T-helper 9 cell (primary cell): ENCODE results near the gene ITLN2.
"Not testable (repeated sequence)": the region's sequence is repeated elsewhere in the genome, so short reads cannot be mapped to it uniquely, and the experiment has no call there.

Experiments used
- DNase-seq: peaks from one replicate; pipeline ENCODE4 v3.0.0-alpha.2; 2020

ITLN2 gene

GRCh38 chr1:160904783-160905616 is 49.6 kb downstream of the ITLN2 start:
- no peak for DNase-seq

DNA sequence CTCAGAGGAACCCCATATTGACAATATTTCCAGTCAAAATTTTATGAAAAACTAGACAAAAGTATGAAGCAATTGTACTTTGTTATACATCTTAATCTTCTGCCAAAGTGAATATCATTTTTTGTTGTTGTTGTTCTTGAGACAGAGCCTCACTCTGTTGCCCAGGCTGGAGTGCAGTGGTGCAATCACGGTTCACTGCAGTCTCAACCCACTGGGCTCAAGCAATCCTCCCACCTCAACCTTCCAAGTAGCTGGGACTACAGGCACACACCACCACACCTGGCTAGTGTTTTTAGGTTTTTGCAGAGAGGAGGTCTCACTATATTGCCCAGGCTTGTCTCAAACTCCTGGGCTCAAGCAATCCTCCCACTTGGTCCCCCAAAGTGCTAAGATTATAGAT is 52.4 kb downstream of the ITLN2 start:
- DNase-seq = not testable (repeated sequence)

GRCh38 chr1:160901768-160902167 is 52.8 kb downstream of the ITLN2 start:
- no peak for DNase-seq

DNA sequence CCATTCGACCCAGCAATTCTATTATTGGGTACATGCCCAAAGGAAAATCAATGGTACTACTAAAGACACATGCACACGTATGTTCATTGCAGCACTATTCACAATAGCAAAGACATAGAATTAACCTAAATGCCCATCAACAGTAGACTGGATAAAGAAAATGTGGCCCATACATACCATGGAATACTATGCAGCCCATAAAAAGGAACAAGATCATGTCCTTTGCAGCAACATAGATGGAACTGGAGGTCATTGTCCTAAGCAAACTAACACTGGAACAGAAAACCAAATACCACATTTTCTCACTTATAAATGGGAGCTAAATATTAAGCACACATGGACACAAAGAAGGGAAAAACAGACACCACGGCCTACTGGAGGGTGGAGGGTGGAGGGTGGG is 53.9 kb downstream of the ITLN2 start:
- DNase-seq = not testable (repeated sequence)
